IPS DF 4.7 (cell line): ENCODE data around the gene TC2N.
"Not testable (repeated sequence)": the region's sequence is repeated elsewhere in the genome, so short reads cannot be mapped to it uniquely, and the experiment has no call there.

Experiments used
- DNase-seq: peaks from one replicate; pipeline ENCODE4 v3.0.0-alpha.2; 2013; ENCODE audit warnings: low spot score; ENCODE audit errors: extremely low read depth

Gene TC2N

DNA sequence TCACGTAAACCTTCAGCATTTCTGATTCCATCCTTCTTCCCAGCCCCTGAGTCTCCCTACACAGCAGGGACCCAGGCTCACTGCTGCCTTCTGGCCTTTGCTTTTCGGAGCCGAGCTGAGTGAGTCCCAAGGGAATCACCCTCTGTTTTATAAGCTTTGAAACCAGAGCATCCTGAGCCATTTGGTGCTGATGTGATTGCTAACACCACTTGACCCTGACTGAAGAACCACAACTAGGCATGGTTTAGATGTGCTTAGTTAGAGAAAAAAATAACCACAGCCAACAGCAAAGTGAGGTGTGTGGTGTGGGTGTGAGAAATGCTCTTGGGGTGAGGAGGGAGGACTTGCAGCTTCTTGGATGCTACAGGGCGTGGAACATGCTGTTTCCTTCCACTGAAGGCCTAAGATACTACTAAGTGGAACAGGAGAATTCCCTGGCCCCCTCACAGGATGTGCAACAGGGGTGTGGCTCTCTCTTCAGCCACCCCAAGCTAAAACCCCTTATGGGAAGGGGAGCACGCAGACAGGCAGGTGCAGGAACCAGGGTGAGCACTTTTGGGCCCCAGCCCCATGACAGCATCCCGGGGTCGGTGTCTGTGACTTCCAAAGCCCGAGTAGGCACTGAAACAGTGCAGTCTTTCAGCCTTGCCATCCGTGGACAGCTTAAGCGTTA, at the start of gene TC2N:
TC2N (minus strand) TSS at position 221 of the 673 bp plus-strand sequence. CDS start 53,767 bp downstream, outside the sequence.
- no peak for DNase-seq

DNA sequence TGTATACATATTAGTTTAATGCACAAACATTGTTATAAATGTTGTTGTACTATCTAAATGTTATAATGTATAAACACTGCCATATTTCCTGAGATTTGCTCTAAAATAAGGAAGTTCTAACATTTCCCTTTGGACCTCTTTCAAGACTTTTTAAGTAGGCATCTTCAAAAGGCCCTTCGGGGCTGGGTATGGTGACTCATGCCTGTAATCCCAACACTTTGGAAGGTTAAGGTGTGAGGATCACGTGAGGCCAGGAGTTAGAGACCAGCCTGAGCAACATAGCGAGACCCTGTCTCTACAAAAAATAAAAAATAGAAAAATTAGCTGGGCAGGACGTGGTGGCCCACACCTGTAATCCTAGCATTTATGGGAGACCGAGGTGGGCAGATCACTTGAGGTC, 44.7 kb upstream of the TC2N start:
- DNase-seq, result no peak

- DNase-seq, result no peak
Measured at GRCh38 chr14:91911474-91912032, 44.2 kb upstream of the TC2N start.

- DNase-seq, result no peak
Measured at GRCh38 chr14:91910196-91910595, 42.9 kb upstream of the TC2N start.

- DNase-seq, result no peak
Measured at GRCh38 chr14:91906374-91906773, 39.0 kb upstream of the TC2N start.

GRCh38 chr14:91904956-91905645, 37.8 kb upstream of the TC2N start:
- no peak for DNase-seq

DNA sequence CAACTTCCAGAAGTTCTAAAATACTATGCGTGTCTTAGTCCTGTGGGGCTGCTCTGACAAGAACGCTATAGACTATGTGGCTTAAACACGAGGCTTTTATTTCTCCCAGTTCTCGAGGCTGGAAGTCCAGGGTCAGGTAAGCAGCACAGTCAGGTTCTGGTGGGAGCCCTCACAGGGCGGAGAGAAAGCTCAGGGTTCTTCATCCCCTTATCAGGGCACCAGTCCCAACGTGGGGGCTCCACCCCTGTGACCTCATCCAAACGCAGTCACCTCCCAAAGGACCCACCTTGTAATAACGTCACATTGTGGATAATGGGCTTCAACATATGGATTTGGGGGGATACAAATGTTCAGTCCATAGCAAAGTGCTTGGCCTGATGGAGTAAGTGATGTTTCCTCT, 37.1 kb upstream of the TC2N start:
- no peak for DNase-seq

DNA sequence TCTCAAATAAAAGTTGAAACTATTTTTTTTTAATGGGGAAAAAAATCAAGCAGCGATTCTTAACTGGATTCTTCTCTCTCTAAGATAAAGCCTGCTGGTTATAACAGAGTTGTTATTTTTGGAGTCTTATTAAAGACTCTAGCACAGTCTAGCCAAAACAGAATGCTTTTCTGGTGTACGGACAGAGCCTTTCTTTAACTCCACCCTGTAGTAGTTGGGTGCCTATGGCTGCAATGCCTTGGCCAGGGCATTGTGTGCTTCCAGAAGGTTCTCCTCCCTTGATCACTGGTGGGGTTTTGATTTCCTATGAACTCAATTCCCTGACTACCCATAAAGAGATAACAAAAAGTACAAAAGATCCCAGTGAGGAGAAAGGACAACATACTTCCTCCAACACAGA, 35.7 kb upstream of the TC2N start:
- DNase-seq, result no peak

DNA sequence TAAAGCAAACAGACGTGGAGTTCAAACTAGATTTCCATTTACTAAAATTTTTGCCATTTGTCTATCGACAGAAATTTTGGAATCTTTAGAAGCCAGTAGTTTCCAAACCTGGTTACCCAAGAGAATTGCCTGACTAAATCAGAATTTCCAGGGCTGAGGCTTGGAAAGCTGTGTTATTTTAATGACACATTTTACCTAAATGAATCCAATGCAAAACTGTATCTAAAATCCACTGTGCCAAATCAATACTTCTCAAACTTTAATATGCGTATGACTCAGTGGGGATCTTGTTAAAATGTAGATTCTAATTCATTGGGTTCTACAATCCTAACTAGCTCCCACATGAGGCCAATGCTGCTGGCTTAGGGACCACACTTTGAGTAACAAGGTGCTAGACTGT, 35.0 kb upstream of the TC2N start:
- DNase-seq, result no peak

DNA sequence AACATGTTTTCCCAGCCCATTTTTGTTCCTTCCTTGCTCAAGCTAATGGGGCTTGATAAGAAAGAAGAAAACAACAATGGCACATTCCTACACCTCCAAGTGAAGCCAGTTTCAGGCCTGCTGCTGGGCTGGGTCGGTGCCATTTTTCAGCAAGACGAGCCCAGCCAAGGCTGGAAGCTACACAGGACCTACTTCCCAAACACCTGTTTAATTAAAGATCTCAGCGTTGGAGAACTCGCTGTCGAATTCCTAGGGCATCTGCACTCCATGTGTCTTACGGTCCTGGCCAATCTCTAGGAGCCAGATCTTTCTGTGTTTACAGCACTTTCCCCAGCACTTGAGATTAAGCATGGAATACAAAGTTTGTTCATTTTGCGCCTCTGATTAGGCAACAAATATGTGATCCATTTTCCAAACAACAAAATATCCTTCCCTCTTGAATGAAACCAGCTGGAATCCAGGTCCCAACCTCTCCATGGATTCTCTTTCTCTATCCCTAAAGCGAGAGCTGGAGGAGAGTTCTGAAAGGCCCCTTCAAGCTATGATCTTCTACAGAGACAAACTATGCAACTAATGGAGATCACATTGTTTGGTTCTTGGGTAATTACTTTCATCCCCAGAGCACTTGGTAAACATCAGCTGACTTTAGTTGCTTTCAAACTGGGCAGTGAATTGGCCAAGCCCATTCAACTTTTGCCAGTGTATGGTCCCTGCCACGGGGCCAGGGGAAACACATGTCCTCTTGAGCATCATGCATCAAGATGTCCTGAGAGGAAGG, 34.3 kb upstream of the TC2N start:
- DNase-seq, result no peak

DNA sequence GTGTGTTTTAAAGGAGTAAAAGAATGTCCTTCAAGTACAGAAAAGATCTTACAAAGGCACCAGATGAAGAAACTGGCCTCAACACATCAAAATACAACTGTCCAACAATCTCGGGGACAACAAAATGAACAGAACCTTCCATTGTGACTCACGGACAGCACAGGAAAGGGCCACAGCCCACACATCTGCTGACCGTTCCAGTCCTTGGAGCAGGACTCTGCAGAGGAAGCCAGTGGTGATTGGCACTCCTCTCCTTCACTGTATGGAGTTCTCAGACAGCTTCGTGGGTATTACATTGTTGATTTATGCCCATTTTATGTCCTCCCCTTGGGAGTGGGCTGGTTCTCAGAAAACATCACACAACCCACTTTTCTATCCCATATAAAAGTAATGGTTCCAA, 32.5 kb upstream of the TC2N start:
- no peak for DNase-seq

GRCh38 chr14:91899213-91899612, 31.9 kb upstream of the TC2N start:
- DNase-seq, result no peak

DNA sequence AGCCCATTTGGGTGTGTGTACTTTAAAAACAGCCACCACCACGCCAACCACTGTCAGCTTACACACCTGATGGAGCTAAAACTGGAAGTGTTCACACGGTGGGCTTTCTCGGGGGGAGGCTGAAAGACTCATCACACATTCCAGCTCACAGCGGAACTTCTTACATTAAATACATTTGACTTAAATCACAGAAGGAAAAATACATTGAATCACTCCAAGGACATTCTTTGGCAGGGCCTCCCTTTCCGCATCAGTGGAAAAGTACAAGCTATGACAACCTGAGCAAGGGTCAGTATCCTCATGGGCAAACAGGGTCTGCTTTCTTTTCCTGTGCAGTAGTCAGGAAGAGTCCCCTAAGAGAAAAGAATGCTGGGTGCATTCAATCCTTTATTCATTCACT, 31.0 kb upstream of the TC2N start:
- DNase-seq, result no peak

DNA sequence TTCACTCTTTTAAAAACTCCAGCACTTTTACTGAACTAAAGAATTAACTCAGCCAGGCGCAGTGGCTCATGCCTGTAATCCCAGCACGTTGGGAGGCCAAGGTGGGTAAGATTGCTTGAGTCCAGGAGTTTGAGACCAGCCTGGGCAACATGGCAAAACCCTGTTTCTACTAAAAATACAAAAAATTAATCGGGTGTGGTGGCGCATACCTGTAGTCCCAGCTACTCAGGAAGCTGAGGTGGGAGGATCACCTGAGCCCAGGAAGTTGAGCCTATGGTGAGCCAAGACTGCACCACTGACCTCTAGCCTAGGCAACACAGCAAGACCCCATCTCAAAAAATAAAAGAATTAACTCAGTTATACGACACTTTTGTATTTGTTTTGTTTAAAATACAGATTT, 30.4 kb upstream of the TC2N start:
- DNase-seq, result not testable (repeated sequence)

- no peak for DNase-seq
Measured at GRCh38 chr14:91897106-91897701, 29.9 kb upstream of the TC2N start.

DNA sequence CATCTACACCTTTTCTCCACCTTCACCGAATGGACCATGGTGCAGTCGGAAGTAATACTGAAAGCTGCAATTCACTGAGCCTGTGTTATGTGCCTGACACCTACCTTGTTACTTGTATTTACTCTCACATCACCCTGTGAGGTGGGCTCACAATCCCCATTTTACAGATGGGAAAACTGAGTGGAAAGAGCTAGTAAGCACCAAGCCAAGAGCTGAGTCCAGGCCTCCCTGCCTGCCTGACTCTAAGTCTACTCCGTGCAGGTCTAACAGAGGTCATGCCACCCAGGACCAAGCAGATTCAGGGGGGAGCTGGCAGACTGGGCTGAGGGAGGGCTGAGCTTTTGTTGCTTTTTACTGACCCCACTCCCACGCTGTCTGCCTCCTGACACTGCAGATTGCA, 29.1 kb upstream of the TC2N start:
- DNase-seq, result no peak

GRCh38 chr14:91893669-91894068, 26.3 kb upstream of the TC2N start:
- DNase-seq, result no peak

DNA sequence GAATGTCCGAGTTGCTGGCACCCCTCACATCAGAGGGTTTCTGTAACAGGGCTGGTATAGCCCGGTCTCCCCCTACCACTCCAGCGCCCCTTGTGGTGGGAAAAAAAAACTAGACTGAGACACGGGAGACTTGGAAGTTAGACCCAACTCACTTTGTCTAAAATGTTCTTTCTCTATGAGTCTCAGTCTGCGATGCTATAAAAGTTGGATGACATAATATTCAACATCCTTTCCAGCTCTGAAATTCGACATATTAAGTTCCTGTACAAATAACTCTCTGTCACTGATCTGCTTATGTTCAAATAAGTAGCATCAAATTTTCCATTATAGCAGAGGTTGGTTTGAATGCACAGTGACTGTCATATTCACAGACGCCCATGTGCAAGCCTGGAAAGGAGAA, 25.7 kb upstream of the TC2N start:
- no peak for DNase-seq

DNA sequence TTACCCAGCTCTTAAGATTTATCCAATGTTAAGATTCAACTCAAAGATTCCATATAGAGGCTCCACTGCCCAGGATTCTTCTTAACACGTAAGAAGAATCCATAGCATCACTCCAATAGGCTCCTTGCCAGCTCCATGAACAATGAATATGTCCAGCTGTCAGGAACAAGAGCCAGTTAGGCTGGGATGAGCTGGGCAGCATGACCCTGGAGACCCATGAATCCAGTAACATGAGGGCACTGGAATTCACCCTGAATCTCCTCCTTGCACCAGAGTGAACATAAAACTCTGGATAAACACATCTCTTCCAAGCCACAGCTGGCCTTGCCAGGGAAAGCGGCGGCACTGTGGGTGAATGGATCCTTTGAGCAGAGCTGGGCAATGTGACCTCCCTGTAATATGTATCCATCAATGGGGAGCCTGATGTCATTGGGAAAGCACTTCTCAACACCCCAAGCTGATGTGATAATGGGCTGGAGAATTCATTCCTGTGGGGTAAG, 24.4 kb upstream of the TC2N start:
- no peak for DNase-seq

DNA sequence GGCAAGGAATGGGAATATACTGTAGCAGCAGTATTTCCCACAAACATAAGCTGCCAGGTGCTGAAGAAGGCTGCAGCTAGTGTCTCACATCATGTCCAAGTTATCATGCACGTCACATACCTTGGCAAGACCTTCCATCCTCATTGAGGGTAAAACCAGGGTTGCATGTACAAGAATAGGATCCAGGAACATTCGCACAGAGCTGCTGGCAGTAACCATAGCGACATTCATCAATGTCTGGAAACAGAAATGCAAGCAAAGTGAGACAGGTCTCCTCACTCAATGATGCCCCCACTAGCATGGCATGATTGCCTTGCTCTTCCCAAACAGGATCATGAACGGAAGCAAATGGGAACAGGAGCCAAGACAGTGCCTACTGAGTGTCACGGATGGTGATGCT, 23.8 kb upstream of the TC2N start:
- DNase-seq, result no peak

DNA sequence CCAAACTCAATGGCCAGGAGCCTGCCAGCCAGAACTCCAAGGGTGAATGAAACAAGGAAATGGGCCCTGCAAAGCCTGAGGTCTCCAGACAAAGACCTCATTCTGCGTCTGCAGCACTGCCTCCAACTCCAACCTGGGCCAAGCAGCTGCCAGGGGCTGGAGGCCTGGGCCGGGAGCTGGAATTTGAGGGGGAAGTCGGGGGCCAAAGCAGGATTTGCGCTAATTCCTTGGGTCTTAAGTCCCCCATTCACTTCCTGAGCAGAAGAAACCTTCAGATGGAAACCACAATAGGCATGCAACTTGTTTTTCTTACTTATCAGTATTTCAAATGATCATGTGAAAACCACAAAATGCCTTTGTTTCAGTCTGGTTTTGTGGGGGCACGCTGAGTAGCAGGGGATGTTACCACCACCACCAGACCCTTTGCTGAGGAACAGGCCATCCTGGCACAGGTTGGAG, 23.0 kb upstream of the TC2N start:
- DNase-seq, result no peak
